Smooth muscle cell (in vitro differentiated cells): ENCODE results near the gene WSCD1. TPM values are rescaled to one million over a fixed set of nuclear protein-coding genes. Genes with fewer than 3 reads are reported as not detected.

Source experiments
- DNase-seq: peaks from one replicate; lab custom pipeline; 2025; ENCODE audit not compliant: unreplicated experiment; lab: John Stamatoyannopoulos, UW
- H2AFZ ChIP-seq: fragments of 200-600 bp; sonication (generic); 2 replicates; pipeline ENCODE4 v1.6.0; 2016; ENCODE audit warnings: antibody characterized with exemption, low read depth, mild to moderate bottlenecking
- H3F3A ChIP-seq: fragments of 200-600 bp; sonication (generic); 2 replicates; pipeline ENCODE4 v1.6.0; 2017; ENCODE audit warnings: antibody characterized with exemption, low read depth
- H3K27ac ChIP-seq: fragments of 200-600 bp; sonication (generic); 2 replicates; pipeline ENCODE4 v1.5.1; 2016; ENCODE audit warnings: low read depth, mild to moderate bottlenecking
- H3K27me3 ChIP-seq: fragments of 200-600 bp; sonication (generic); 2 replicates; pipeline ENCODE4 v1.6.1; 2016; ENCODE audit warnings: low read depth, mild to moderate bottlenecking
- H3K36me3 ChIP-seq: fragments of 200-600 bp; sonication (generic); 2 replicates; pipeline ENCODE4 v1.5.1; 2016; ENCODE audit warnings: low read depth
- H3K4me1 ChIP-seq: fragments of 200-600 bp; sonication (generic); 2 replicates; pipeline ENCODE4 v1.5.1; 2016; ENCODE audit warnings: low read depth
- H3K4me2 ChIP-seq: fragments of 200-600 bp; sonication (generic); 2 replicates; pipeline ENCODE4 v1.6.0; 2016; ENCODE audit warnings: mild to moderate bottlenecking
- H3K4me3 ChIP-seq: fragments of 200-600 bp; sonication (generic); 2 replicates; pipeline ENCODE4 v1.5.1; 2016; ENCODE audit warnings: mild to moderate bottlenecking
- H3K79me2 ChIP-seq: fragments of 200-600 bp; sonication (generic); 2 replicates; pipeline ENCODE4 v1.6.0; 2016; ENCODE audit warnings: low read depth, mild to moderate bottlenecking
- H3K9ac ChIP-seq: fragments of 200-600 bp; sonication (generic); 2 replicates; pipeline ENCODE4 v1.6.0; 2016; ENCODE audit warnings: low read depth
- H3K9me3 ChIP-seq: fragments of 200-600 bp; sonication (generic); replicated peaks from 2 replicates; pipeline ENCODE4 v1.5.1; 2016; ENCODE audit warnings: low read depth
- H4K20me1 ChIP-seq: fragments of 200-600 bp; sonication (generic); 2 replicates; pipeline ENCODE4 v1.6.0; 2016; ENCODE audit warnings: low read depth
- CTCF ChIP-seq: fragments of 200-600 bp; sonication (generic); IDR thresholded peaks from 2 replicates; pipeline ENCODE4 v1.5.1; 2017; ENCODE audit warnings: borderline replicate concordance, mild to moderate bottlenecking, antibody characterized with exemption; ENCODE audit not compliant: insufficient read depth, poor library complexity, severe bottlenecking
- WGBS: methylation state at CpG from one replicate; pipeline ENCODE4 v1.1.7; 2016; ENCODE audit warnings: low lambda C conversion rate; 5-methylcytosine and 5-hydroxymethylcytosine counted together
- polyA plus RNA-seq: library from polyadenylated mRNA; unstranded; fragments of >200 nt; fragmentation: Nextera tagmentation; extraction: Ambion mirVana; gene quantifications from 2 replicates; pipeline ENCODE4 v1.2.1, GENCODE V29; 2016
- total RNA-seq: library from RNA; depleted of rRNA; stranded (reverse); fragments of >200 nt; gene quantifications from 2 replicates; pipeline ENCODE4 v1.2.3, GENCODE V29; 2014

The WSCD1 gene
- total and polyA plus RNA-seq, 2 experiments from 2014 or later: 0.18 TPM

GRCh38 chr17:6147042-6147441 lies 76.9 kb downstream of the WSCD1 start:
- no peaks in the 10 kb centered on the region for H3K36me3 ChIP-seq
- 74% methylated on average over 7 of the region's 7 CpGs for whole genome bisulfite sequencing
- no peaks in the 10 kb centered on the region for H3F3A ChIP-seq
- H4K20me1 ChIP-seq: no peaks in the 10 kb centered on the region
- no peak for DNase-seq
- no peaks in the 10 kb centered on the region for H3K79me2 ChIP-seq
- no peak overlapping the region for H3K4me3 ChIP-seq
- H3K4me1 ChIP-seq: no peaks in the 10 kb centered on the region
- no peak for TF ChIP-seq CTCF
- no peak overlapping the region for H2AFZ ChIP-seq
- H3K27ac ChIP-seq: no peak overlapping the region
- no peaks in the 10 kb centered on the region for H3K9me3 ChIP-seq
- no peaks in the 10 kb centered on the region for H3K27me3 ChIP-seq
- H3K9ac ChIP-seq: no peak overlapping the region
- H3K4me2 ChIP-seq: no peak overlapping the region

GRCh38 chr17:6153375-6153774 lies 83.2 kb downstream of the WSCD1 start:
- Histone ChIP-seq H3F3A (no peaks in the 10 kb centered on the region), H3K27ac (no peak overlapping the region), H3K4me2 (no peak overlapping the region), H3K4me3 (no peak overlapping the region), H4K20me1 (no peaks in the 10 kb centered on the region), H3K27me3 (no peaks in the 10 kb centered on the region), H2AFZ (no peak overlapping the region), H3K36me3 (no peaks in the 10 kb centered on the region), H3K4me1 (no peaks in the 10 kb centered on the region), H3K9me3 (no peaks in the 10 kb centered on the region), H3K9ac (no peak overlapping the region), H3K79me2 (no peaks in the 10 kb centered on the region)
- DNase-seq: no peak
- 83% methylated on average over 6 of the region's 6 CpGs for WGBS
- TF ChIP-seq CTCF: no peak

- 81% methylated on average over 4 of the region's 4 CpGs for WGBS
- Histone ChIP-seq H3K79me2 (no peaks in the 10 kb centered on the region), H4K20me1 (no peaks in the 10 kb centered on the region), H3F3A (no peaks in the 10 kb centered on the region), H3K4me1 (peaks cover 9% of the 10 kb centered on the region), H3K4me2 (no peak overlapping the region), H3K9ac (no peak overlapping the region), H3K36me3 (no peaks in the 10 kb centered on the region), H3K9me3 (no peaks in the 10 kb centered on the region), H2AFZ (no peak overlapping the region), H3K27me3 (no peaks in the 10 kb centered on the region), H3K27ac (no peak overlapping the region), H3K4me3 (no peak overlapping the region)
- no peak for DNase-seq
- TF ChIP-seq CTCF: no peak
These were observed 87.5 kb downstream of the WSCD1 start for GRCh38 chr17:6157716-6158115.

GRCh38 chr17:6159541-6160231 lies 89.5 kb downstream of the WSCD1 start:
- 91% methylated on average over 15 of the region's 15 CpGs for WGBS
- no peaks in the 10 kb centered on the region for H3K36me3 ChIP-seq

More at GRCh38 chr17:6159541-6160231, 89.5 kb downstream of the WSCD1 start:
- H3K4me2 ChIP-seq: no peak overlapping the region
- no peak for TF ChIP-seq CTCF
- no peaks in the 10 kb centered on the region for H3K27me3 ChIP-seq
- no peaks in the 10 kb centered on the region for H3K9me3 ChIP-seq
- peaks cover 9% of the 10 kb centered on the region for H3K4me1 ChIP-seq
- no peaks in the 10 kb centered on the region for H3F3A ChIP-seq
- H3K4me3 ChIP-seq: no peak overlapping the region
- DNase-seq: no peak
- H3K79me2 ChIP-seq: no peaks in the 10 kb centered on the region
- H3K27ac ChIP-seq: no peak overlapping the region
- no peak overlapping the region for H2AFZ ChIP-seq
- no peaks in the 10 kb centered on the region for H4K20me1 ChIP-seq
- H3K9ac ChIP-seq: no peak overlapping the region
